ENCODE data around the gene REXO1.

GRCh38 chr19:1829958-1830357 lies 18.3 kb downstream of the REXO1 start:
- TF ChIP-seq EZH2 (IDR thresholded peaks at IDR 0.05) = no peak
- TF ChIP-seq POLR2AphosphoS5 (IDR thresholded peaks at IDR 0.05; ENCODE audit: borderline replicate concordance, low read depth, low read length) = no peak
